HG03196 (cell line): Measurements from ENCODE around the gene ABR.
"Not testable (repeated sequence)": the region's sequence is repeated elsewhere in the genome, so short reads cannot be mapped to it uniquely, and the experiment has no call there.

Source experiments
- ATAC-seq: cut with Tn5 transposase; IDR thresholded peaks from one replicate; pipeline ENCODE4 v1.9.1; 2021; ENCODE audit not compliant: unreplicated experiment

The ABR gene

DNA sequence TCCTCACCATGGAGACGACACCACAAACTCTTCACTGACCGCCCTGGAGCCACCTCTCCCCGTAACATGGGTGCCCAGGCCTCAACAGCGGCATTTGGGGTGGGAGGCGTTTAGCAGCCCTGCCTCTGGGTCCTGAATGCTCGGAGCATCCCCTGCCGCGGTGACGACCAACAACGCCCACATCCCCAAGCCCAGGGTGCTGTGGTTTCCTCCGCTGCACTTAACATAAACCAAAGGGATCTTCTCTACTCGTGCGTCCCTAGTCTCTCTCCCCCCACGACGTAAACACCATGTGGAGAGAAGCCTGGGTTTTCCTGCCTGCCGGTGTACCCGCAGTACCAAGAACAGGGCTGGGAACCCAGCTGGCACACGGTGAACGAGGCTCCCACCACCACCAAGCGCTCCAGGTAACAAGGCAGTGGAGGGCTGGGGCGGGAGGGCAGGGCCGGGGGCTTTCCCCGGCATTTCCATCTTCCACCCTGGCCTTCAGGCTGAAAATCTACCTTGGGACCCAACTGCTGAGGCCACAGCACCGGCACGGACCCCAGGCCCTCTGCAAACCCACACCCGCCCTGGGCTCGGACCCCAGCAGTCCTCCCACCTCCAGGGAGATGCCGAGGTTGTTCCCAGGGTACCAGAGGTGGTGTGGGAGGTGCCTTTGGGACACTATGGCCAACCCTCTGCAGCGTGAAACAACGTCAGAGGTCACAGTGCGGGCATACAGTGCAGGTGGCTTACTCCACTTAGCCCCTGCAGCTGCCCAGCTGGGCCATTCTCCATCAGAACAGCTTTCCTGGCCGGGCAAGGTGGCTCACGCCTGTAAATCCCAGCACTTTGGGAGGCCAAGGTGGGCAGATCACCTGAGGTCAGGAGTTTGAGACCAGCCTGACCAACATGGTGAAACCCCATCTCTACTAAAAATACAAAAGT lies 128.5 kb downstream of the ABR start:
- no peak for ATAC-seq

DNA sequence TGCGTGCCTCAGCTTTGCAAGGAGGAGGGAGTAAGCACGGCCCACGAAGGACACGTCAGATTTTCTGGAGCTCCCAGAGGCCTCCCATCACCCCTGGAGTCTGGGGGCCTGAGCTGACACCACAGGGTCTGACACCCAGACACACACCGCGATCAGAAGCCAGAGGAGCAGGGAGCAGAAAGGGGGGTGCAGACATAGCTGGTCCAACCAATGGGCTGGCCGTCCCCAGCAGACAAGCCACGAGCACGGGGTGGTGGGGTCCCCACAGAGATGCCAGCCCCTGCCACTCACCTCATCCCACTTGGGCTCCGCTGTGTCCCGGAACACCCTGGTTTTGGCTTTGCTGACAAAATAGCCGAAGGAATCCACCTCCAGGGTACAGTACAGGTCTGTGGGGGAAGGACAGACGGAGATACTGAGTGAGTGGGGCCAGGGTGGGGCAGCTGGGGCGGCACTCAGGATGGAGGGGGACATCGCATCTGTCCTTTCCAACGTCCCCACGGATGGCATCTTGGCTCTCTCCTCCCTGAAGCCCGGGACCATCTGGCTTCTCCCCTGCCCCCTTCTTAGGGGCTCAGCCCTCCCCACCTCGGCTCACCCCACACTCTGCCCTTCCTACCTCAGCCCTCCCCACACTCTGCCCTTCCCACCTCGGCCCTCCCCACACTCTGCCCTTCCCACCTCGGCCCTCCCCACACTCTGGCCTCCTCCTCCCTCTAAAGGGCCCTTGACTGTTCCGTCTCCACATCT lies 129.4 kb downstream of the ABR start:
- ATAC-seq = no peak

DNA sequence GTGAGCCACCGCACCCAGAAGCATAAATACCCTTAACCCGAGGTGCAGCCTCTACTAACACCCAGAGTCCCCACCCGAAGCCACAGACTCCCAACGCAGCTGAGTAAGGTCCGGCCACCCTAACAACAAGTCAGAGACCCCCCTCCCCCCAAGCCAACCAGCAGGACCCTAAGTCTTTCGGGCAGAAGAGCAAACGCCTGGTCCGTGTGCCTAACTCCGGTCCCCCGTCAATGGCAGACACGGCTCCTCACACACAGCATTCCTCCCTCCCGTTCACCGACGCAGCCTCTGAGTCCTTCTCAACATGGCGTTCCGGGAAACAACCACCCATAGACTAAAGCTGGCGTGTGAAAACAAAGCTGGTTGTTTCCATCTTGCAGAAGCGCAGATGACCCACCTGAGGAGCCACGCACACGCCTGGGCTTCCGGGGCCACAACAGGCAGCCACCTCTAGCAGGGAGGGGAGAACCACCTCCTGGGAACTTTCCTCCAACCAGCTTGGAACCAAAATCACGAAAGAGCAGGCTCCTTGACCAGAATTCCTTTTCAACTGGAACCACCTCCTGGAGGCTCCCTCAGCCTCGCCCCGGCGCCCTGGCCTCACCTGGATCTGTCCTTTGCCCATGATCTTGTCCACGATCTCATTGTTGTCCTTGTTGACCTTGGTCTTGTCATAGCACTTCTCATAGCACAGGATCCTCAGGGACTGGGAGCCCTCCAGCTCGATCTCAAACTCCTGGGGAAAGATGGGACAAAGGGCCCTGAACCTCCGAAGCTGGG lies 130.1 kb downstream of the ABR start:
- ATAC-seq = no peak

DNA sequence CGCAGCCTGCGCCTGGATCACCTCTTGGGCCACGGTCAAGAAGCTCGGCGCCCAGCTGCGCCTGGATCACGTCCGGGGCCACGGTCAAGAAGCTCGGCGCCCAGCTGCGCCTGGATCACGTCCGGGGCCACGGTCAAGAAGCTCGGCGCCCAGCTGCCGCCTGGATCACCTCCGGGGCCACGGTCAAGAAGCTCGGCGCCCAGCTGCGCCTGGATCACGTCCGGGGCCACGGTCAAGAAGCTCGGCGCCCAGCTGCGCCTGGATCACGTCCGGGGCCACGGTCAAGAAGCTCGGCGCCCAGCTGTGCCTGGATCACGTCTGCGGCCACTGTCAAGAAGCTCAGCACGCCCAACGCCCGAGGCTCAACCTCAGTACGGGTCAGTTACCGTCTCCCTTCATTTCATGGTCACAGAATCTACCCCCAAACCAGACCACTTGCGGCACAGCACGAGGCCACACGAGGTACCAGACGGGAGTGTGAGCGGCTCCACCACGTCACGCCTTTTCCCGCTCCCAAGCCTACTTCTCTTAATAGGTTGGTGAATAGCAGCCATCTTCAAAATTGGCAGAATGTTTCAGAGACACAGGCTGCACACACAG lies 131.2 kb downstream of the ABR start:
- not testable (repeated sequence) for ATAC-seq

DNA sequence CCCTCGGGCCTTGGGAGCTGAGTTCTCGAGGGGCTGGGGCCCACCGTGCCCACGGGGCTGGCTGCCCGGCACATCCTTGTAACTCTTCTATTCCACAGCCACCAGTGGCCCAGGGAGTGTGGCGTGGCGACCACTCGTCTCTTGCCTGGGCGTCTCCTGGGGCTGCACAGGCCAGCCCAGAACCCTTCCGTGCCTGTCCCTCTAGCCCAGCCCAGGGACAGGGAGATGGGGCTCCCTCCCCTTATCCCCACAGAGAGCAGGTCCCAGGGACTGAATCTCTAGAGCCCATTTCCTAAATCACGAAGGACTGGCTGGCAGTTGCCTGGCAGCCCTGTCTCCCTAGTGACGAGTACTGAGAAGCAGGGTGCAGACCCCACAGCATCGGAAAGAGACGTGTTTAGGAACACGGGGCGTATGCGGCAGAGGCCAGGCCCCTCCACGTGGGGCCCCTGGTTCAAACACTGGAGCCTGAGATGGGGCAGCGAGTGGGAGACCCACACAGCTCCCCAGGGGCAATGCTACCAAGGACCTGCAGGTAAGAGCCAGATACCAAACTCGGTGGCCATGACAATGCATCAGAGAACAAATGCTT lies 131.8 kb downstream of the ABR start:
- ATAC-seq = no peak

DNA sequence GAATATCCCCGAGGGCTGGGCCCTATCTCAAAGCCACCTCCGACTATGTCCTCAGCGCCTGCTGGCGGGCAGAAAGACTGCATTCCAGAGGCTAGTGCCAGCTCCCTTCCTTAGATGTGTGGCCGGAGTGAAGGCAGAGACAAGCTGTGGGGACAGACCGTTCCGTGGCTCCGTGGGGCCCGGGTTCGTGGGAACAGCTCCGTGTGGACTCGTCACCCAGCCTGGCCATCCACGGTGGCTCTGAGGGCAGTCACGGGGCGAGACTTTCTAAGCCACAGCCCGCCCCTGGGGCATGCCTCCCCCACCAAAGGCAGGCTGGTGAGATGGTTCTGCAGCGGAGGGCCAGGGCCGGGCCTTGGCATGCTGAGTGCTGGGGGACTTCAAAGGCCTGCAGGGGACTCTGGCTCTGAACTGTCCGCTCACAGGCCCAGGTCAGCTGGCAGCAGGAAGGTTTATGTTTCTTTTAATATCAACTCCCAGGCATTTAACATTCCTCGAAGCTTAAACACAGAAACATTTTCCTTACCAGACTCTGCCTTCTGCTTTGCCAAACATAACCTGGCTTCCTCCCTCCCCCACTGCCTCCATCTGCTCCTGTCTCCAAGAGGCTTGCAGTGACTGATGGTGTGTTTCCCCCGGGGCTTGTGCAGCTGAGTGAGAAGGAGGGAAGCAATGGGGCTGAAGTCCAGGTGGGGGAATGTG lies 132.5 kb downstream of the ABR start:
- ATAC-seq = no peak

DNA sequence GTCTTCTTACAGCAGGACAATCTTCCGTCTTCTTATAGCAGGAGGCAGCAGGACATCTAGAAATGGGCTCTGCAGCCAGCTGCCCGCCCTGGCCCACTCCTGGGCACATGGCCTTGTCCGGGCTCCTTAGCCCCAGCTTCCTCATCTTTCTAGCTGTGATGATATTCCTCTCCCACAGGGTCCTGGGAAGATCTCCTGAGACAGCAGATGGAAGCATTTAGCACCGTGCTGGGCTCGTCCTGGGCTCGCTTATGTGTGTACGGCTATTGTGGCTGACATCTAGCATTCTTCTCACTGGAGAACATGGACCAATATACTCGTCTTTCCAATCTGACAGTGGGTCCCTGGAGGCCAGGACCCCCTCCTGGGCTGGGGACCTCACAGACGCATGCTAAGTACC lies 134.3 kb downstream of the ABR start:
- ATAC-seq = no peak

DNA sequence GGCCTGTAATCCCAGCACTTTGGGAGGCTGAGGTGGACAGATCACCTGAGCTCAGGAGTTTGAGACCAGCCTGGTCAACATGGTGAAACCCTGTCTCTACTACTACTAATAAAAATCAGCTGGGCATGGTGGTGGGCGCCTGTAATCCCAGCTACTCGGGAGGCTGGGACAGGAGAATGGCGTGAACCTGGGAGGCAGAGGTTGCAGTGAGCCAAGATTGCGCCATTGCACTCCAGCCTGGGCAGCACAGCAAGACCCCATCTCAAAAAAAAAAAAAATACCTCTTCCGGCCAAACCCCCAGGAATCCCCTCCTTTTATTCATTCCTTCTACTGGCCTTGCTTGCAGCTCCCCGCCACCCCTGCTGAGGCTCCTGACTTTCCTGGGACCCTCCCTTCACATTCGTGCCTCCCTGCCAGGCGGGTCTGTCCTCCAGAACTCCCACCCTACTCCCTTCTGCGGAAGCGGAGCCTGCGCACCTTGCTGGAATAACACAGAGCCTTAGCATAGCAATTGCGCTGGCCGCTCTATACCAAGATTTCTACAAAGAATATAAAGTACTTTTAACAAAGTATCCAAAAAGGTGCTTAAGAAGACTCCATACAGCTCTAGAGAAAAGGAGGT lies 135.3 kb downstream of the ABR start:
- ATAC-seq = not testable (repeated sequence)

DNA sequence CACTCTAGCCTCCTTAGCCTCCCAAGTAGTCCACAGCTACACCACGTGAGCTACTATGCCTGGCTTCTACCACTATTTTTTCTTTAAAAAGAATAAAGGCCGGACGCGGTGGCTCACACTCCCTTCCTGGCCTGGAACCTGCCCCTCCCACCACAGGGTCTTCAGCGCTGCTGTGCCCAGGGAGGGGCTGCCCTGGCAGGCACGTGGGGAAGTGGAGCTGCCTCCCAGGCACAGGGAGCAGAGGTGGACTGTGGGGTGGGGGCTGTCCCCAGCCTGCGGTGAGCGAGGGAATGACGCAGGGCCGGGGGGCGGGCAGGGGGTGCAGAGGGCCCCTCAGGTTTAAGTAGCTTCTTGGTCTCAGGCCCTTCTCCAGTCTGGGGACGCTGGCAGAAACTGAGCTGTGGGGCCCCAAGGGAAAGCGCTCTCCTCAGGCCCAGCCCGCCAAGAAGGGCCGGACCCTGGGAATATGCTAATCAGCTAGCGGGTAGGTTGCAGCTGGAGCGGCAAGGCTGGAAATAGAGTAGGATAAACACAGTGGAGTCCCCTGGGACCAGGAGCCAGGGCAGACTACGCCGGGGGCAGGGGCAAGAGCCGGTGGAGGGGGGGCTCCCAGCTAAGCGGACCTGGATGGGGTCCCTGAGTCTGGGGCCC lies 136.1 kb downstream of the ABR start:
- no peak for ATAC-seq

DNA sequence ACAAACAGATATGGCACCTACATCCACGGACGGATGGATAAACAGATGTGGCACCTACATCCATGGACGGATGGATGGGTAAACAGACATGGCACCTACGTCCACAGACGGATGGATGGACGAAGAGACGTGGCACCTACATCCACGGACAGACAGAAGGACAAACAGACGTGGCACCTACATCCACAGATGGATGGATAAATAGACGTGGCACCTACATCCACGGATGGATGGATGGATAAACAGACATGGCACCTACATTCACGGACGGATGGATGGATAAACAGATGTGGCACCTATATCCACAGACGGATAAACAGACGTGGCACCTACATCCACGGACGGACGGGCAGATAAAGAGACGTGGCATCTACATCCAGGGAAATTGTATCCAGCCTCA lies 137.3 kb downstream of the ABR start:
- ATAC-seq = no peak

DNA sequence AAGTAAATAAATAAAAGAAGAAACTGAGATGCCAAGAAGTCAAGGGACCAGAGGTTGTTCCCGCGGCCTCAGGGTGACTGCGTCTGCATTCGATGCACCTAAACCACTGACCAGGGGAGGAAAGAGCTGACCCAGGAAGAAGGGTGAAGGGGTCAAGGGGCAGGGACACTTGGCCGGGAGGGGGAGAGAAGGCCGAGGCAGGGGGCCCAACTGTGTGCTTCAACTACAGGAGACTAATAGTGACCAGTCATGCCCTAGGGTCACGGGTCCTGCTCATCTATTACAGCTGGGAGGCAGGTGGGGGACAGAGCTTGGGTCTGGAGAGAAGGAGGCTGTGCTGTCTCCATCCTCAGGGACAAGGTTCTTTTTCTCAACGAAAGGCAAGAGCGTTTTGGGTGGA lies 138.0 kb downstream of the ABR start:
- ATAC-seq = no peak

DNA sequence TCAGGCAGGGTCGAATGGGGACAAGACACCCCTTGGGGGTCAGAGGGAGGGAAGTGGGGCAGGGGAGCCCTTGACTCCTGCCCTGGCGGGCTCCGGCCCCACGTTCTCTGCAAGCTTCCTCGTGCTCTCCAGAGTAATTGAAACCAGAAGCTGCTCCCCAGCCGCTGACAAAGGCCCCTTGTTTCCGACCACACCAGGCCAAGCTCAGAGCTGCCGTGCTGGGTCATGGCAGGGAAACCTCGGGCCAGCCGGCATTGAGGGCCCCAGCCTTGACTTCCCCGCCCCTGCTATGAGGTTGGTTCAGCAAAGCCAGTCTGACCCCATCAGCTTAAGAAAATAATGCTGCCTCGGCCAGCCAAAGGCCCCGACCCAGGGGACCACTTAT lies 139.6 kb downstream of the ABR start:
- no peak for ATAC-seq

DNA sequence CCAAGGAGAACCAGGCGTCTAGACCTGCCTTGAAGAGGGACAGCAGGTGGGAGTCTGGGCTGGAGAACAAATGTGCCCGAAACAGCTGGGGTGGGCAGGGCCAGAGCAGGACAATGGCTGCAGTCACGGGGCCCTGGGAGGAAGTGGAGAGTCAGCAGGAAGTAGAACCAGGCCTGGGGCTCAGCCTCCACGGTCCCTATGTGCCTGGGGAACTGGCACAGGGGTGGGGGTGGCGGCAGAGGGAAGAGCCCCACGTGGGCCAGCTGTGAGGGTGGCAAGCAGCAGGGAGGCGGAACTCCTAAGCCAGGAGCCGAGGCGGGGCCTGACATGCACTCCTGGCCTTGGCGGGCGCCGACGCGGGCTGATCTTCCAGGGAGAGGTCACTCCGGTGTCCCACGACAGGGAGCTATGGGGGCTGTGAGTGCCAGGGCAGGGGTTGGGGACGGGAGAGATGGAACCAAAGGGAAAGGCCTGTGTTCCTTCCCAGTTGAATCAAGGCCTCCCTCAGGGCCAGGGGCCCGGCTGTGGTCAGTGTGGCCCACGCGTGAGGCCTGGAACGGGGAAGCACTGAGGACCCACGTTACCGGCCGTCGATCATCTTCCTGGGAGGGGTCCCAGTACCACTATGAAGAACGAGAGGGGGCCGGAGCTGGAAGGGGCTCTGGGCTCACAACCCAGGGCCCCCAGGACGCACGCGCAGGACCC lies 140.1 kb downstream of the ABR start:
- no peak for ATAC-seq

DNA sequence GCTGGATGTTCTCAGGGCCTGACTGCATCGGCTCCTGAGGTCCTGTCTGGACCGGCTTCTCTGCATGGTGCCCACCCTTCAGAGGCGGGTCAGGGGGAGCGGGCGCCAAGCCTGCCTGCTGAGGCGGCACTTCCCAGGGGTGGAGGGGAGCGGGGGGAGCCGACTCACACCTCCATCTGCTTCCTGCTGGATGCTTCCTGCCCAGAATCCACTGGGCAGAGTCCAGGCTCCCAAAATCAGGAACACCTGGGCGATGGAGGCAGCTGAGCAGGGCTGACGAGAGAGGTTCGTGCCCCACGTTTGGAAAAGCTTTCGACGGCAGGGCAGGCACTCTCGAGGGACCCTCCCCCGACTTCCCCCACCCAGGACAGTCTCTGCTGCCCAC lies 140.7 kb downstream of the ABR start:
- ATAC-seq = no peak

DNA sequence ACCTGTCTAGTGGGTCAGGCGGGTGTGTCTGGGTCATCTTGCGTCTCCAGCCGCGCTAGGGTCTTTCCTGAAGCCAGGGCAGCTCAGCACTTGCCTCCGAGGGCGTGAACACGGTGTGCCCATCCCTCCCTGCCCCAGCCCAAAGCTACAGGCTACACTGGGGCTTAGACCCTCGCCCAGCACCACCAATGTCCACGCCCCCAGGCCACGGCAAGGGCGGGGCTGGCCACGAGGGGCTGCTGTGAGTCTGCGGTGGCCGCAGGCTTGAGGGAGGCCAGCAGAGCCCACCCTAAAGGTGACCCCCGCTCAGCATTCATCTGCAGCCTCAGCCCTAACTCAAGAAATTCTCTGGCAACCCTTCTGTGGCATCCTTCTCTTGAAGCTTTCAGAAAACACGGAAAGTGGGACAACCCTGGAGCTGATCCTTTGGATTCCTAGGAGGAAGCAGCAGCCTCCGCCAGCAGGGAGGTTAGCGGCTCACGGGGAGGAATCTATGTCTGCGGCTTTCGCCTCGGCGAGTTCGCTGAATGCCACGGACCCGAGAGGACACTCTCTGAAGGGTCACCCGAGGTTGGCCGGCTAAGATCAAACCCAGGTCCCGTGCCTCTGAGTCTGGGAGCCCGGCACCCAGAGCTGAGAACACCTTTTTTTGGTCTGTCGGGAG lies 141.2 kb downstream of the ABR start:
- no peak for ATAC-seq

DNA sequence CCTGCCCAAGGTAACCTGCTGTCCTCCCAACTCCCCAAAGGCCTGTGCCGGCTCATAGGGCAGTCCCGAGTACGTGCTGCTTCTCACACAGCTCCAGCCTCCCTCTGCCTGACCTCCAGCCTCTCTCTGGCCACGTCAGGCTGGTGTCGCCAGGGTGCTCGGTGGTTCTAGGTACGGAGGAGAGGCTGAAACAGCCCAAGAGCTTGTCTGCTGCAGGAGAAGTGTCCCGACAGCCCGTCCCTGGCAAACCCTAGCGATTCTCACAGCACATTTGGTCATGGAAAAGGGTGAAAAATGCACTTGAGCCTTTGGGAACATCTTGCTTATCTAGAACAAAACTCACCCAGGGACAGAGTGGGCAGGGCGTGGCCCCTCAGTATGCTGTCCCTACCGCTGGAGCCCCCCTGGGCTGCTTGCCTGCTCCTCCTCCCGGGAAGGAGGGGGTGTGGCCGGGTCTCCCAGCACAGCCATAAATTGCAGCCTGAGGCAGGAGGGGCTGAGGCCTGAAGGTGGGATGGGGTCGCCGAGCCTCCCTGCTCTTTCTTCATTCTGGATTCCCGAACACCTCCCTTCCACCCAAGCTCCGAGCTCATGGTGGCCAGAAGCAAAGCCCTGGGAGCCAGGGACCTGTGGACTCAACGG lies 142.4 kb downstream of the ABR start:
- ATAC-seq = no peak

DNA sequence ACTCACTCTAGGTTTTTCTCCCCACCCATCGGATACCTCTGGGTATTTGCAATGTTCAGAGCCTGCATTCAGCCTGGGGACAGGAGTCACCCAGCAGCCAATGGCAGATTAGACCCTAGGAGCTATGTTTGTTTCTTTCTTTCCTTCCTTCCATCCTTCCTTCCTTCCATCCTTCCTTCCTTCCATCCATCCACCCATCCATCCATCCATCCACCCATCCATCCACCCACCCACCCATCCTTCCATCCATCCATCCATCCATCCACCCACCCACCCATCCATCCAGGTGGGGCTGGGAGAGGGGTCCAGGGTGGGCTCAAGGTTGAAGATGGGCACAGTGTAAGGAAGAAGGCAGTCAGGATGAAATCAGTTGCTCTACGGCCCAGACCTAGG lies 142.9 kb downstream of the ABR start:
- no peak for ATAC-seq
